H9 (cell line): ENCODE measurements around the gene SHISA8. TPM values are rescaled to one million over a fixed set of nuclear protein-coding genes. Genes with fewer than 3 reads are reported as not detected.

ENCODE experiments used
- DNase-seq: peaks from one replicate; pipeline ENCODE4 v3.0.0-alpha.2; 2017
- H2AFZ ChIP-seq: one replicate; pipeline ENCODE4 v1.6.1; 2013; ENCODE audit warnings: mild to moderate bottlenecking, low read length, control low read depth, moderate library complexity
- H2AK5ac ChIP-seq: 2 replicates; pipeline ENCODE4 v1.6.1; 2013; ENCODE audit warnings: low read length, control low read depth, mixed read lengths; ENCODE audit not compliant: insufficient read length
- H2BK120ac ChIP-seq: one replicate; pipeline ENCODE4 v1.6.1; 2013; ENCODE audit warnings: low read depth, mild to moderate bottlenecking, low read length, control low read depth, inconsistent platforms; ENCODE audit not compliant: poor library complexity, severe bottlenecking
- H2BK12ac ChIP-seq: 2 replicates; pipeline ENCODE4 v1.6.1; 2013; ENCODE audit warnings: low read length, control low read depth, mixed read lengths, low read depth; ENCODE audit not compliant: insufficient read length
- H2BK15ac ChIP-seq: 2 replicates; pipeline ENCODE4 v1.6.1; 2013; ENCODE audit warnings: low read depth, low read length, control low read depth
- H2BK20ac ChIP-seq: one replicate; pipeline ENCODE4 v1.6.1; 2013; ENCODE audit warnings: low read depth, mild to moderate bottlenecking, low read length, control low read depth, inconsistent platforms; ENCODE audit not compliant: poor library complexity, severe bottlenecking
- H2BK5ac ChIP-seq: 2 replicates; pipeline ENCODE4 v1.6.1; 2013; ENCODE audit warnings: low read length, control low read depth, mixed read lengths; ENCODE audit not compliant: insufficient read length
- H3K14ac ChIP-seq: 2 replicates; pipeline ENCODE4 v1.6.1; 2013; ENCODE audit warnings: low read length, control low read depth; ENCODE audit not compliant: insufficient read depth
- H3K18ac ChIP-seq: 2 replicates; pipeline ENCODE4 v1.6.1; 2013; ENCODE audit warnings: low read depth, mild to moderate bottlenecking, mixed read lengths, low read length, control low read depth; ENCODE audit not compliant: insufficient read length
- H3K23ac ChIP-seq: 2 replicates; pipeline ENCODE4 v1.6.1; 2013; ENCODE audit warnings: low read length, control low read depth, mixed read lengths, low read depth; ENCODE audit not compliant: insufficient read length
- H3K23me2 ChIP-seq: 2 replicates; pipeline ENCODE4 v1.6.1; 2013; ENCODE audit warnings: low read depth, mild to moderate bottlenecking, mixed read lengths, low read length, control low read depth; ENCODE audit not compliant: insufficient read length, poor library complexity, severe bottlenecking
- H3K27ac ChIP-seq: 2 replicates; pipeline ENCODE4 v1.5.1; 2013; ENCODE audit warnings: low read length, control low read depth, mixed read lengths, low read depth; ENCODE audit not compliant: insufficient read length
- H3K27me3 ChIP-seq: 2 replicates; pipeline ENCODE4 v1.6.1; 2013; ENCODE audit warnings: low read length, control low read depth, inconsistent platforms; ENCODE audit not compliant: insufficient read depth
- H3K4ac ChIP-seq: 2 replicates; pipeline ENCODE4 v1.6.1; 2013; ENCODE audit warnings: low read depth, mild to moderate bottlenecking, control low read depth, inconsistent platforms, low read length, moderate library complexity
- H3K4me1 ChIP-seq: 2 replicates; pipeline ENCODE4 v1.6.1; 2013; ENCODE audit warnings: low read length, control low read depth, inconsistent platforms; ENCODE audit not compliant: insufficient read depth
- H3K4me2 ChIP-seq: 2 replicates; pipeline ENCODE4 v1.6.1; 2013; ENCODE audit warnings: low read length, control low read depth, mixed read lengths; ENCODE audit not compliant: insufficient read length, insufficient read depth
- H3K56ac ChIP-seq: 2 replicates; pipeline ENCODE4 v1.6.1; 2013; ENCODE audit warnings: low read depth, mild to moderate bottlenecking, mixed read lengths, low read length, control low read depth; ENCODE audit not compliant: insufficient read length
- H3K79me1 ChIP-seq: 2 replicates; pipeline ENCODE4 v1.6.1; 2013; ENCODE audit warnings: low read depth, mild to moderate bottlenecking, moderate library complexity, low read length, control low read depth, inconsistent platforms; ENCODE audit not compliant: insufficient read depth, poor library complexity, severe bottlenecking
- H3K79me2 ChIP-seq: 2 replicates; pipeline ENCODE4 v1.6.1; 2013; ENCODE audit warnings: low read length, control low read depth, inconsistent platforms; ENCODE audit not compliant: insufficient read depth
- H3K9ac ChIP-seq: 2 replicates; pipeline ENCODE4 v1.6.1; 2013; ENCODE audit warnings: low read length, control low read depth, mixed read lengths; ENCODE audit not compliant: insufficient read length; ENCODE audit errors: extremely low read depth
- H3K9me3 ChIP-seq: one replicate; pipeline ENCODE4 v1.6.1; 2013; ENCODE audit warnings: low read depth, low read length, inconsistent platforms; ENCODE audit not compliant: control insufficient read depth
- H3T11ph ChIP-seq: one replicate; pipeline ENCODE4 v1.6.1; 2013; ENCODE audit warnings: mild to moderate bottlenecking, low read length, control low read depth, inconsistent platforms
- H4K20me1 ChIP-seq: one replicate; pipeline ENCODE4 v1.6.1; 2013; ENCODE audit not compliant: control insufficient read depth, insufficient read length, insufficient read depth
- H4K5ac ChIP-seq: 2 replicates; pipeline ENCODE4 v1.6.1; 2013; ENCODE audit warnings: low read depth, mild to moderate bottlenecking, mixed read lengths, low read length, control low read depth; ENCODE audit not compliant: insufficient read length
- H4K8ac ChIP-seq: replicated peaks from 2 replicates; pipeline ENCODE4 v1.6.1; 2013; ENCODE audit warnings: low read length, control low read depth, mixed read lengths, low read depth; ENCODE audit not compliant: insufficient read length
- H4K91ac ChIP-seq: 2 replicates; pipeline ENCODE4 v1.6.1; 2013; ENCODE audit warnings: low read depth, mild to moderate bottlenecking, moderate library complexity, mixed read lengths, low read length, control low read depth; ENCODE audit not compliant: insufficient read length
- H3K27ac Mint-ChIP-seq, 3 experiments: 2 replicates in 2 of 3; 3 replicates in 1 of 3; pipeline ENCODE4 v1.8.0; 2020 to 2021; ENCODE audit warnings: mixed read lengths in 3 of 3, mild to moderate bottlenecking in 1 of 3, moderate library complexity in 1 of 3
- H3K27me3 Mint-ChIP-seq: 2 replicates; pipeline ENCODE4 v1.8.0; 2021; ENCODE audit warnings: low read depth, mild to moderate bottlenecking, moderate library complexity, mixed read lengths
- H3K36me3 Mint-ChIP-seq, 3 experiments: 2 replicates in 2 of 3; 3 replicates in 1 of 3; pipeline ENCODE4 v1.8.0; 2020 to 2021; ENCODE audit warnings: low read depth in 3 of 3, mixed read lengths in 3 of 3; ENCODE audit not compliant: insufficient read depth in 1 of 3
- H3K4me1 Mint-ChIP-seq, 2 experiments: 2 replicates each; pipeline ENCODE4 v1.8.0; 2020; ENCODE audit warnings: mixed read lengths in 2 of 2
- H3K4me3 Mint-ChIP-seq, 2 experiments: 2 replicates in 1 of 2; 3 replicates in 1 of 2; pipeline ENCODE4 v1.8.0; 2020 to 2021; ENCODE audit warnings: mild to moderate bottlenecking in 2 of 2, mixed read lengths in 2 of 2, moderate library complexity in 1 of 2
- H3K9me3 Mint-ChIP-seq, 2 experiments: 2 replicates in 1 of 2; 3 replicates in 1 of 2; pipeline ENCODE4 v1.8.0; 2020; ENCODE audit warnings: mild to moderate bottlenecking in 2 of 2, mixed read lengths in 2 of 2, moderate library complexity in 1 of 2
- CTCF ChIP-seq: fragments of 200-600 bp; sonication (generic); conservative IDR thresholded peaks from 3 replicates; pipeline ENCODE4 v1.8.0; 2021; ENCODE audit warnings: antibody characterized with exemption, mild to moderate bottlenecking
- WGBS: extraction: QIAGEN DNeasy Blood & Tissue Kit; methylation state at CpG from one replicate; pipeline ENCODE4 v1.1.7; 2013; ENCODE audit warnings: missing lambda C conversion rate, low lambda C conversion rate, mixed read lengths; ENCODE audit not compliant: insufficient read length; ENCODE audit errors: extremely low coverage; 5-methylcytosine and 5-hydroxymethylcytosine counted together
- total RNA-seq: library from RNA; stranded (reverse); gene quantifications from 2 replicates; pipeline ENCODE4 v1.2.1, GENCODE V29; 2021

The SHISA8 gene
- total RNA-seq, 1 experiment from 2014 or later = 1.4 TPM

GRCh38 chr22:41885116-41885515 lies 29.8 kb downstream of the SHISA8 start:
- H3K79me1 ChIP-seq = no peaks in the 10 kb centered on the region
- H2AK5ac ChIP-seq = no peak overlapping the region
- no peak overlapping the region for H3K14ac ChIP-seq
- Mint-ChIP-seq H3K4me1 (no peaks in the 10 kb centered on the region), H3K4me3 (no peak overlapping the region), H3K36me3 (peaks cover 64 to 99% (median 98%) of the 10 kb centered on the region in 3 experiments), H3K9me3 (no peaks in the 10 kb centered on the region), H3K27me3 (no peaks in the 10 kb centered on the region), H3K27ac (no peak overlapping the region)
- no peaks in the 10 kb centered on the region for H3K9me3 ChIP-seq
- WGBS = no CpG with 5 or more reads among the region's 2 CpGs
- no peak overlapping the region for H3K56ac ChIP-seq
- H3K9ac ChIP-seq = no peak overlapping the region
- no peak overlapping the region for H2BK5ac ChIP-seq
- TF ChIP-seq CTCF = no peak
- H3K79me2 ChIP-seq = no peaks in the 10 kb centered on the region
- no peak overlapping the region for H4K8ac ChIP-seq
- H3K4ac ChIP-seq = no peak overlapping the region
- no peak overlapping the region for H3T11ph ChIP-seq
- no peaks in the 10 kb centered on the region for H3K23me2 ChIP-seq
- no peak overlapping the region for H2AFZ ChIP-seq
- H4K91ac ChIP-seq = no peak overlapping the region
- no peaks in the 10 kb centered on the region for H3K27me3 ChIP-seq
- H3K23ac ChIP-seq = no peak overlapping the region
- no peak overlapping the region for H2BK120ac ChIP-seq
- no peak overlapping the region for H2BK15ac ChIP-seq
- no peak overlapping the region for H3K27ac ChIP-seq
- H2BK12ac ChIP-seq = no peak overlapping the region
- no peak overlapping the region for H2BK20ac ChIP-seq
- no peak overlapping the region for H4K5ac ChIP-seq
- no peaks in the 10 kb centered on the region for H3K4me1 ChIP-seq
- DNase-seq = no peak
- H3K18ac ChIP-seq = no peak overlapping the region
- peaks cover 2% of the 10 kb centered on the region for H4K20me1 ChIP-seq
- H3K4me2 ChIP-seq = no peak overlapping the region
